Measurements from ENCODE around the gene KHDC1. TPM values are rescaled to one million over a fixed set of nuclear protein-coding genes. Genes with fewer than 3 reads are reported as not detected.

KHDC1 gene
- polyA plus RNA-seq, 1 donor from 2014 or later, result 1.5 TPM

GRCh38 chr6:73227606-73228255, 35.3 kb downstream of the KHDC1 start:
- no peaks in the 10 kb centered on the region for H3K79me2 ChIP-seq (replicated peaks; ENCODE audit: insufficient read depth, low read length)
- H3K27ac ChIP-seq (ENCODE audit: low read length), result no peak overlapping the region
- H3K4me2 ChIP-seq (ENCODE audit: low read length), result no peak overlapping the region
- no peaks in the 10 kb centered on the region for H3K9me2 ChIP-seq (ENCODE audit: insufficient read depth, low read length)
- H3K4me3 ChIP-seq (ENCODE audit: low read length), result no peak overlapping the region
- H2AFZ ChIP-seq (ENCODE audit: low read depth, low read length), result no peak overlapping the region
- H3K9ac ChIP-seq (ENCODE audit: low read length), result no peak overlapping the region
- H3K36me3 ChIP-seq (ENCODE audit: insufficient read depth, low read length), result no peaks in the 10 kb centered on the region
- no peaks in the 10 kb centered on the region for H3K9me3 ChIP-seq (ENCODE audit: low read length)
- no peak for TF ChIP-seq EZH2 (IDR thresholded peaks at IDR 0.05; ENCODE audit: borderline replicate concordance, insufficient read depth, low read length, poor library complexity, severe bottlenecking)
- TF ChIP-seq CTCF (IDR thresholded peaks at IDR 0.05; ENCODE audit: poor library complexity, severe bottlenecking), result no peak
- TF ChIP-seq EP300 (conservative IDR thresholded peaks at IDR 0.05; ENCODE audit: poor library complexity, severe bottlenecking), result no peak
- no peak for TF ChIP-seq REST (IDR thresholded peaks at IDR 0.05; ENCODE audit: borderline replicate concordance)
- TF ChIP-seq SMC3 (conservative IDR thresholded peaks at IDR 0.05; ENCODE audit: poor library complexity), result no peak
- TF ChIP-seq TAF1 (IDR thresholded peaks at IDR 0.05; ENCODE audit: low read depth), result no peak
- TF ChIP-seq POLR2AphosphoS5 (IDR thresholded peaks at IDR 0.05), result no peak
- no peak for TF ChIP-seq MXI1 (conservative IDR thresholded peaks at IDR 0.05; ENCODE audit: poor library complexity, severe bottlenecking)
- TF ChIP-seq RAD21 (conservative IDR thresholded peaks at IDR 0.05), result no peak
- no peaks in the 10 kb centered on the region for H3F3A ChIP-seq (ENCODE audit: insufficient read depth, low read length, poor library complexity, severe bottlenecking)
- no peaks in the 10 kb centered on the region for H3K27me3 ChIP-seq (ENCODE audit: insufficient read depth, low read depth, low read length)
- no peaks in the 10 kb centered on the region for H4K20me1 ChIP-seq (ENCODE audit: insufficient read depth)

- no peak within 1 kb of the TSS for H3K4me2 ChIP-seq (ENCODE audit: low read length)
Measured at GRCh38 chr6:73225396-73225795, 37.6 kb downstream of the KHDC1 start, which contains the start of gene KHDC1L. Gene KHDC1L, minus strand, starts transcription at chr6:73225496. Its CDS starts 88 bp downstream, at chr6:73225408.

More at GRCh38 chr6:73225396-73225795, 37.6 kb downstream of the KHDC1 start, which contains the start of gene KHDC1L:
- no peak for TF ChIP-seq REST (IDR thresholded peaks at IDR 0.05; ENCODE audit: borderline replicate concordance)
- TF ChIP-seq EP300 (conservative IDR thresholded peaks at IDR 0.05; ENCODE audit: poor library complexity, severe bottlenecking), result no peak
- no peak for TF ChIP-seq MXI1 (conservative IDR thresholded peaks at IDR 0.05; ENCODE audit: poor library complexity, severe bottlenecking)
- TF ChIP-seq CTCF (IDR thresholded peaks at IDR 0.05; ENCODE audit: poor library complexity, severe bottlenecking), result no peak
- TF ChIP-seq EZH2 (IDR thresholded peaks at IDR 0.05; ENCODE audit: borderline replicate concordance, insufficient read depth, low read length, poor library complexity, severe bottlenecking), result no peak
- no peak for TF ChIP-seq SMC3 (conservative IDR thresholded peaks at IDR 0.05; ENCODE audit: poor library complexity)
- TF ChIP-seq TAF1 (IDR thresholded peaks at IDR 0.05; ENCODE audit: low read depth), result no peak
- no peak for TF ChIP-seq POLR2AphosphoS5 (IDR thresholded peaks at IDR 0.05)
- TF ChIP-seq RAD21 (conservative IDR thresholded peaks at IDR 0.05), result no peak
- Histone ChIP-seq H3F3A (ENCODE audit: insufficient read depth, low read length, poor library complexity, severe bottlenecking) (no peaks in the 10 kb centered on the region), H3K9me3 (ENCODE audit: low read length) (no peaks in the 10 kb centered on the region), H3K27me3 (ENCODE audit: insufficient read depth, low read depth, low read length) (no peaks in the 10 kb centered on the region), H2AFZ (ENCODE audit: low read depth, low read length) (no peak within 1 kb of the TSS), H3K4me3 (ENCODE audit: low read length) (no peak within 1 kb of the TSS), H3K36me3 (ENCODE audit: insufficient read depth, low read length) (no peaks in the 10 kb centered on the region), H4K20me1 (ENCODE audit: insufficient read depth) (no peaks in the 10 kb centered on the region), H3K27ac (ENCODE audit: low read length) (no peak within 1 kb of the TSS), H3K9ac (ENCODE audit: low read length) (no peak within 1 kb of the TSS), H3K79me2 (replicated peaks; ENCODE audit: insufficient read depth, low read length) (no peaks in the 10 kb centered on the region), H3K9me2 (ENCODE audit: insufficient read depth, low read length) (no peaks in the 10 kb centered on the region)

Data from neural cell (in vitro differentiated cells).